ENCODE results near the gene CALCOCO1.

- no peak for TF ChIP-seq RAD21 (IDR thresholded peaks at IDR 0.05 in 1 of 2, conservative IDR thresholded peaks at IDR 0.05 in 1 of 2; ENCODE audit: low read depth in 2 of 2, low read length in 2 of 2)
- TF ChIP-seq JUND (IDR thresholded peaks at IDR 0.05; ENCODE audit: low read length) = no peak
- TF ChIP-seq YY1 (IDR thresholded peaks at IDR 0.05; ENCODE audit: low read depth, low read length) = no peak
- TF ChIP-seq CTCF (IDR thresholded peaks at IDR 0.05; ENCODE audit: control extremely low read depth in 1 of 3, insufficient read depth in 1 of 3, low read depth in 1 of 3, low read length in 3 of 3) = no peak
- TF ChIP-seq GABPA (IDR thresholded peaks at IDR 0.05; ENCODE audit: borderline replicate concordance, insufficient read depth, low read length) = no peak
- TF ChIP-seq POLR2A (IDR thresholded peaks at IDR 0.05; ENCODE audit: control extremely low read depth in 1 of 2, low read depth in 2 of 2, low read length in 2 of 2) = no peak
- no peak for TF ChIP-seq SP1 (IDR thresholded peaks at IDR 0.05; ENCODE audit: low read depth, low read length)
- no peak for TF ChIP-seq POLR2AphosphoS5 (IDR thresholded peaks at IDR 0.05; ENCODE audit: low read depth, low read length)
Measured at GRCh38 chr12:53737951-53738405, 10.7 kb upstream of the CALCOCO1 start.
